GM23338 (cell line): ENCODE results near the gene WIPI1. TPM values are rescaled to one million over a fixed set of nuclear protein-coding genes. Genes with fewer than 3 reads are reported as not detected.
A peak's percentile ranks its signal among the peaks of the same experiment; 100 is the strongest.

Experiments used
- ATAC-seq: fragments of 200-7000 bp; cut with Tn5 transposase; 3 replicates; pipeline ENCODE4 v1.9.1; 2020
- DNase-seq: peaks from one replicate; pipeline ENCODE4 v3.0.0-alpha.2; 2015; ENCODE audit warnings: low spot score
- H2AFZ ChIP-seq: fragments of 200-600 bp; sonication (generic); 2 replicates; pipeline ENCODE4 v1.8.0; 2016; ENCODE audit warnings: antibody characterized with exemption, mild to moderate bottlenecking, moderate library complexity
- H3F3A ChIP-seq: fragments of 200-600 bp; sonication (generic); replicated peaks from 2 replicates; pipeline ENCODE4 v1.8.0; 2017; ENCODE audit warnings: antibody characterized with exemption, mixed run types, low read depth
- H3K27ac ChIP-seq: fragments of 200-600 bp; sonication (generic); 2 replicates; pipeline ENCODE4 v1.6.1; 2016; ENCODE audit warnings: low read depth
- H3K27me3 ChIP-seq: fragments of 200-600 bp; sonication (generic); 2 replicates; pipeline ENCODE4 v1.8.0; 2016; ENCODE audit warnings: mild to moderate bottlenecking, mixed run types, moderate library complexity; ENCODE audit not compliant: insufficient read depth
- H3K36me3 ChIP-seq: fragments of 200-600 bp; sonication (generic); 2 replicates; pipeline ENCODE4 v1.8.0; 2016; ENCODE audit warnings: mild to moderate bottlenecking; ENCODE audit not compliant: insufficient read depth
- H3K4me1 ChIP-seq: fragments of 200-600 bp; sonication (generic); 2 replicates; pipeline ENCODE4 v1.8.0; 2016; ENCODE audit warnings: mild to moderate bottlenecking, moderate library complexity; ENCODE audit not compliant: insufficient read depth
- H3K4me2 ChIP-seq: fragments of 200-600 bp; sonication (generic); 2 replicates; pipeline ENCODE4 v1.7.1; 2017; ENCODE audit warnings: mixed run types
- H3K4me3 ChIP-seq: fragments of 200-600 bp; sonication (generic); 2 replicates; pipeline ENCODE4 v1.6.1; 2016; ENCODE audit warnings: mixed run types
- H3K79me2 ChIP-seq: fragments of 200-600 bp; sonication (generic); replicated peaks from 2 replicates; pipeline ENCODE4 v1.8.0; 2017; ENCODE audit warnings: mild to moderate bottlenecking; ENCODE audit not compliant: insufficient read depth
- H3K9me2 ChIP-seq: fragments of 200-600 bp; sonication (generic); 2 replicates; pipeline ENCODE4 v1.8.0; 2017; ENCODE audit not compliant: insufficient read depth
- H4K20me1 ChIP-seq: fragments of 200-600 bp; sonication (generic); replicated peaks from 2 replicates; pipeline ENCODE4 v1.8.0; 2017; ENCODE audit warnings: mild to moderate bottlenecking; ENCODE audit not compliant: insufficient read depth
- H3K27ac Mint-ChIP-seq: 2 replicates; pipeline ENCODE4 v1.8.0; 2020; ENCODE audit warnings: inconsistent platforms, mild to moderate bottlenecking, moderate library complexity, mixed read lengths
- H3K27me3 Mint-ChIP-seq: 3 replicates; pipeline ENCODE4 v1.8.0; 2022; ENCODE audit warnings: low read depth, mild to moderate bottlenecking, moderate library complexity, mixed read lengths, inconsistent platforms; ENCODE audit not compliant: insufficient read depth, poor library complexity
- H3K36me3 Mint-ChIP-seq: 3 replicates; pipeline ENCODE4 v1.8.0; 2021; ENCODE audit warnings: low read depth, mild to moderate bottlenecking, inconsistent platforms, moderate library complexity, mixed read lengths
- H3K4me1 Mint-ChIP-seq: 3 replicates; pipeline ENCODE4 v1.8.0; 2020; ENCODE audit warnings: mild to moderate bottlenecking, inconsistent platforms, mixed read lengths
- H3K4me3 Mint-ChIP-seq: 3 replicates; pipeline ENCODE4 v1.8.0; 2021; ENCODE audit warnings: moderate library complexity, mild to moderate bottlenecking, inconsistent platforms, mixed read lengths
- H3K9me3 Mint-ChIP-seq: 3 replicates; pipeline ENCODE4 v1.8.0; 2020; ENCODE audit warnings: moderate library complexity, mild to moderate bottlenecking, inconsistent platforms, mixed read lengths
- CREB1 ChIP-seq: fragments of 250-450 bp; sonication (Bioruptor Pico); IDR thresholded peaks from 2 replicates; pipeline ENCODE4 v1.5.0; 2020; ENCODE audit warnings: low read depth, mild to moderate bottlenecking, moderate library complexity
- EZH2 ChIP-seq: fragments of 200-600 bp; sonication (generic); IDR thresholded peaks from one replicate; pipeline ENCODE4 v1.8.0; 2017; ENCODE audit warnings: antibody characterized with exemption, mild to moderate bottlenecking, low read depth; ENCODE audit not compliant: unreplicated experiment
- EZH2phosphoT487 ChIP-seq: fragments of 200-600 bp; sonication (generic); IDR thresholded peaks from one replicate; pipeline ENCODE4 v1.8.1; 2018; ENCODE audit warnings: antibody characterized with exemption; ENCODE audit not compliant: unreplicated experiment
- JUNB ChIP-seq: IDR thresholded peaks from one replicate; pipeline ENCODE4 v1.6.1; 2016; ENCODE audit warnings: antibody characterized with exemption; ENCODE audit not compliant: unreplicated experiment
- NANOG ChIP-seq: IDR thresholded peaks from 2 replicates; pipeline ENCODE4 v1.6.1; 2016; ENCODE audit warnings: antibody characterized with exemption, borderline replicate concordance
- POLR2AphosphoS5 ChIP-seq: IDR thresholded peaks from 2 replicates; pipeline ENCODE4 v1.6.1; 2016; ENCODE audit warnings: antibody characterized with exemption, low read depth
- STAT1 ChIP-seq: IDR thresholded peaks from one replicate; pipeline ENCODE4 v1.6.1; 2016; ENCODE audit warnings: antibody characterized with exemption; ENCODE audit not compliant: unreplicated experiment
- ZNF331 ChIP-seq: fragments of 250-450 bp; sonication (Bioruptor Pico); IDR thresholded peaks from 2 replicates; pipeline ENCODE4 v1.5.0; 2020; ENCODE audit warnings: low read depth, mild to moderate bottlenecking, moderate library complexity
- polyA plus RNA-seq: library from polyadenylated mRNA; unstranded; fragments of >200 nt; fragmentation: Nextera tagmentation; extraction: Ambion mirVana; gene quantifications from 2 replicates; pipeline ENCODE4 v1.2.1, GENCODE V29; 2016
- total RNA-seq: library from RNA; depleted of rRNA; stranded (reverse); fragments of >200 nt; shearing (Covaris generic); gene quantifications from 2 replicates; pipeline ENCODE4 v1.2.3, GENCODE V29; 2014
- TF ChIP-seq, protein P1 (sequence below), 2 experiments: fragments of 200-600 bp in 1 of 2; sonication (generic) in 1 of 2; conservative IDR thresholded peaks; 2 replicates each; pipeline versions ENCODE4 v1.5.1 to v1.6.1; 2016 to 2017; ENCODE audit warnings: antibody characterized with exemption in 2 of 2, low read depth in 2 of 2, mild to moderate bottlenecking in 2 of 2, moderate library complexity in 1 of 2
- TF ChIP-seq, protein P2 (sequence below): IDR thresholded peaks from one replicate; pipeline ENCODE4 v1.6.1; 2018; ENCODE audit warnings: antibody characterized with exemption; ENCODE audit not compliant: unreplicated experiment
- TF ChIP-seq, protein P3 (sequence below): IDR thresholded peaks from 2 replicates; pipeline ENCODE4 v1.6.1; 2016; ENCODE audit warnings: antibody characterized with exemption
- TF ChIP-seq, protein P4 (sequence below): fragments of 250-450 bp; sonication (Bioruptor Pico); IDR thresholded peaks from 2 replicates; pipeline ENCODE4 v1.5.0; 2020; ENCODE audit warnings: mild to moderate bottlenecking, moderate library complexity

Gene WIPI1
- total and polyA plus RNA-seq, 2 experiments from 2014 or later, result 24.1 to 29.3 TPM

DNA sequence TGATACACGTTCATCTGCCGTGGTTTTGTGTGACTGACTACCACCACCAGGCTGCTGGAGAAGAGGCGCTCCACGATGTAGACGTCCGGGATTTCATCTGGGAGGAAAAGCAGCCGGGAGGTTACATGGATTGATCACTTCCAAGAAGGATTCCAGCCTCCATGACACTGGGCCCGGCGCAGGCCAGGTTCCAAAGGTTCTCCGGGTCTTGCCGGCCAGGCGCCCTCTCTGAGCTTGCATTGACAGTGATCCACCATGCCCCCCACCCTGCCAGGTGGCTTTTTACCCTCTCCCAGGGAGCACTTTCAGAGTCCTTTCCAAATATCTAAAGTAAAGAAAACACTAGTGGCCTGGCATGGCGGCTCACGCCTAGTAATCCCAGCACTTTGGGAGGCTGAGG lies 6.5 kb downstream of the WIPI1 start (continued):
- TF ChIP-seq JUNB, result no peak
- TF ChIP-seq, protein P1, sequence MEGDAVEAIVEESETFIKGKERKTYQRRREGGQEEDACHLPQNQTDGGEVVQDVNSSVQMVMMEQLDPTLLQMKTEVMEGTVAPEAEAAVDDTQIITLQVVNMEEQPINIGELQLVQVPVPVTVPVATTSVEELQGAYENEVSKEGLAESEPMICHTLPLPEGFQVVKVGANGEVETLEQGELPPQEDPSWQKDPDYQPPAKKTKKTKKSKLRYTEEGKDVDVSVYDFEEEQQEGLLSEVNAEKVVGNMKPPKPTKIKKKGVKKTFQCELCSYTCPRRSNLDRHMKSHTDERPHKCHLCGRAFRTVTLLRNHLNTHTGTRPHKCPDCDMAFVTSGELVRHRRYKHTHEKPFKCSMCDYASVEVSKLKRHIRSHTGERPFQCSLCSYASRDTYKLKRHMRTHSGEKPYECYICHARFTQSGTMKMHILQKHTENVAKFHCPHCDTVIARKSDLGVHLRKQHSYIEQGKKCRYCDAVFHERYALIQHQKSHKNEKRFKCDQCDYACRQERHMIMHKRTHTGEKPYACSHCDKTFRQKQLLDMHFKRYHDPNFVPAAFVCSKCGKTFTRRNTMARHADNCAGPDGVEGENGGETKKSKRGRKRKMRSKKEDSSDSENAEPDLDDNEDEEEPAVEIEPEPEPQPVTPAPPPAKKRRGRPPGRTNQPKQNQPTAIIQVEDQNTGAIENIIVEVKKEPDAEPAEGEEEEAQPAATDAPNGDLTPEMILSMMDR (conservative IDR thresholded peaks at IDR 0.05; ENCODE audit: low read depth in 2 of 2), result no peak
- TF ChIP-seq EZH2phosphoT487, result no peak
- TF ChIP-seq POLR2AphosphoS5, result no peak
- no peak for TF ChIP-seq EZH2
- no peak for TF ChIP-seq ZNF331 (CRISPR knock-in tag)
- TF ChIP-seq, protein P2, sequence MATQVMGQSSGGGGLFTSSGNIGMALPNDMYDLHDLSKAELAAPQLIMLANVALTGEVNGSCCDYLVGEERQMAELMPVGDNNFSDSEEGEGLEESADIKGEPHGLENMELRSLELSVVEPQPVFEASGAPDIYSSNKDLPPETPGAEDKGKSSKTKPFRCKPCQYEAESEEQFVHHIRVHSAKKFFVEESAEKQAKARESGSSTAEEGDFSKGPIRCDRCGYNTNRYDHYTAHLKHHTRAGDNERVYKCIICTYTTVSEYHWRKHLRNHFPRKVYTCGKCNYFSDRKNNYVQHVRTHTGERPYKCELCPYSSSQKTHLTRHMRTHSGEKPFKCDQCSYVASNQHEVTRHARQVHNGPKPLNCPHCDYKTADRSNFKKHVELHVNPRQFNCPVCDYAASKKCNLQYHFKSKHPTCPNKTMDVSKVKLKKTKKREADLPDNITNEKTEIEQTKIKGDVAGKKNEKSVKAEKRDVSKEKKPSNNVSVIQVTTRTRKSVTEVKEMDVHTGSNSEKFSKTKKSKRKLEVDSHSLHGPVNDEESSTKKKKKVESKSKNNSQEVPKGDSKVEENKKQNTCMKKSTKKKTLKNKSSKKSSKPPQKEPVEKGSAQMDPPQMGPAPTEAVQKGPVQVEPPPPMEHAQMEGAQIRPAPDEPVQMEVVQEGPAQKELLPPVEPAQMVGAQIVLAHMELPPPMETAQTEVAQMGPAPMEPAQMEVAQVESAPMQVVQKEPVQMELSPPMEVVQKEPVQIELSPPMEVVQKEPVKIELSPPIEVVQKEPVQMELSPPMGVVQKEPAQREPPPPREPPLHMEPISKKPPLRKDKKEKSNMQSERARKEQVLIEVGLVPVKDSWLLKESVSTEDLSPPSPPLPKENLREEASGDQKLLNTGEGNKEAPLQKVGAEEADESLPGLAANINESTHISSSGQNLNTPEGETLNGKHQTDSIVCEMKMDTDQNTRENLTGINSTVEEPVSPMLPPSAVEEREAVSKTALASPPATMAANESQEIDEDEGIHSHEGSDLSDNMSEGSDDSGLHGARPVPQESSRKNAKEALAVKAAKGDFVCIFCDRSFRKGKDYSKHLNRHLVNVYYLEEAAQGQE, result no peak
- TF ChIP-seq STAT1, result no peak
- TF ChIP-seq CREB1 (CRISPR knock-in tag), result no peak
- TF ChIP-seq NANOG, result no peak

DNA sequence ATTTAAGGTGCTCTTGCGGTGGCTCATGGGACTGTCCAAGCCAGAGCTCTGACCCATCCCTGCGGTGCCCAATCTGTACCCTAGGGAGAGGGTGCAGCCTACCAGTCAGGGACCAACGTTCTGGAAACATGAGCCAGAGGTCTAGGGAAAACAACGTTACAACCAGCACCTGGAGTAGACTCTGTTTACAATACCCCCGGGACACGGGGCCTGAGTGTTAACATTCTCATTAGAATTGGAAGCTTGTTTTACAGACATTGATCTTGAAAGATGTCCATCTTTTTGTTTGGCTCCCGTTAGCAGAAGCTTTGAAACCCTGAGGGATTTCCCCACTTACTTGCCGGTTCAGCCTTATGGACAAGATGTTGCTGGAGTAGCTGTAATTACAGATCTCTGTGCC lies 6.9 kb downstream of the WIPI1 start:
- H3K79me2 ChIP-seq, result no peaks in the 10 kb centered on the region
- H3F3A ChIP-seq, result no peaks in the 10 kb centered on the region
- H3K27me3 ChIP-seq, result no peaks in the 10 kb centered on the region
- DNase-seq, result no peak
- H3K4me2 ChIP-seq, result no peak overlapping the region
- peaks cover 15% of the 10 kb centered on the region for H3K36me3 Mint-ChIP-seq
- H3K4me1 ChIP-seq, result peaks cover 3% of the 10 kb centered on the region; the same call in 1 of the 2 replicates
- no peaks in the 10 kb centered on the region for H4K20me1 ChIP-seq
- ATAC-seq, result no peak
- H3K4me3 Mint-ChIP-seq, result no peak overlapping the region
- peaks cover 2% of the 10 kb centered on the region for H3K27me3 Mint-ChIP-seq
- no peak overlapping the region for H3K4me3 ChIP-seq
- no peaks in the 10 kb centered on the region for H3K9me2 ChIP-seq
- peaks cover 5% of the 10 kb centered on the region; the same call in 1 of the 2 replicates for H3K36me3 ChIP-seq
- no peak overlapping the region for H2AFZ ChIP-seq
- H3K27ac Mint-ChIP-seq, result peak overlapping the region; percentile 56; the same call in 1 of the 2 replicates
- no peaks in the 10 kb centered on the region for H3K9me3 Mint-ChIP-seq
- H3K4me1 Mint-ChIP-seq, result peaks cover 14% of the 10 kb centered on the region
- H3K27ac ChIP-seq, result no peak overlapping the region
- TF ChIP-seq ZNF331 (CRISPR knock-in tag), result no peak
- TF ChIP-seq, protein P3, sequence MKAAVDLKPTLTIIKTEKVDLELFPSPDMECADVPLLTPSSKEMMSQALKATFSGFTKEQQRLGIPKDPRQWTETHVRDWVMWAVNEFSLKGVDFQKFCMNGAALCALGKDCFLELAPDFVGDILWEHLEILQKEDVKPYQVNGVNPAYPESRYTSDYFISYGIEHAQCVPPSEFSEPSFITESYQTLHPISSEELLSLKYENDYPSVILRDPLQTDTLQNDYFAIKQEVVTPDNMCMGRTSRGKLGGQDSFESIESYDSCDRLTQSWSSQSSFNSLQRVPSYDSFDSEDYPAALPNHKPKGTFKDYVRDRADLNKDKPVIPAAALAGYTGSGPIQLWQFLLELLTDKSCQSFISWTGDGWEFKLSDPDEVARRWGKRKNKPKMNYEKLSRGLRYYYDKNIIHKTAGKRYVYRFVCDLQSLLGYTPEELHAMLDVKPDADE, result no peak
- TF ChIP-seq STAT1, result no peak
- no peak for TF ChIP-seq EZH2phosphoT487
- TF ChIP-seq, protein P4, sequence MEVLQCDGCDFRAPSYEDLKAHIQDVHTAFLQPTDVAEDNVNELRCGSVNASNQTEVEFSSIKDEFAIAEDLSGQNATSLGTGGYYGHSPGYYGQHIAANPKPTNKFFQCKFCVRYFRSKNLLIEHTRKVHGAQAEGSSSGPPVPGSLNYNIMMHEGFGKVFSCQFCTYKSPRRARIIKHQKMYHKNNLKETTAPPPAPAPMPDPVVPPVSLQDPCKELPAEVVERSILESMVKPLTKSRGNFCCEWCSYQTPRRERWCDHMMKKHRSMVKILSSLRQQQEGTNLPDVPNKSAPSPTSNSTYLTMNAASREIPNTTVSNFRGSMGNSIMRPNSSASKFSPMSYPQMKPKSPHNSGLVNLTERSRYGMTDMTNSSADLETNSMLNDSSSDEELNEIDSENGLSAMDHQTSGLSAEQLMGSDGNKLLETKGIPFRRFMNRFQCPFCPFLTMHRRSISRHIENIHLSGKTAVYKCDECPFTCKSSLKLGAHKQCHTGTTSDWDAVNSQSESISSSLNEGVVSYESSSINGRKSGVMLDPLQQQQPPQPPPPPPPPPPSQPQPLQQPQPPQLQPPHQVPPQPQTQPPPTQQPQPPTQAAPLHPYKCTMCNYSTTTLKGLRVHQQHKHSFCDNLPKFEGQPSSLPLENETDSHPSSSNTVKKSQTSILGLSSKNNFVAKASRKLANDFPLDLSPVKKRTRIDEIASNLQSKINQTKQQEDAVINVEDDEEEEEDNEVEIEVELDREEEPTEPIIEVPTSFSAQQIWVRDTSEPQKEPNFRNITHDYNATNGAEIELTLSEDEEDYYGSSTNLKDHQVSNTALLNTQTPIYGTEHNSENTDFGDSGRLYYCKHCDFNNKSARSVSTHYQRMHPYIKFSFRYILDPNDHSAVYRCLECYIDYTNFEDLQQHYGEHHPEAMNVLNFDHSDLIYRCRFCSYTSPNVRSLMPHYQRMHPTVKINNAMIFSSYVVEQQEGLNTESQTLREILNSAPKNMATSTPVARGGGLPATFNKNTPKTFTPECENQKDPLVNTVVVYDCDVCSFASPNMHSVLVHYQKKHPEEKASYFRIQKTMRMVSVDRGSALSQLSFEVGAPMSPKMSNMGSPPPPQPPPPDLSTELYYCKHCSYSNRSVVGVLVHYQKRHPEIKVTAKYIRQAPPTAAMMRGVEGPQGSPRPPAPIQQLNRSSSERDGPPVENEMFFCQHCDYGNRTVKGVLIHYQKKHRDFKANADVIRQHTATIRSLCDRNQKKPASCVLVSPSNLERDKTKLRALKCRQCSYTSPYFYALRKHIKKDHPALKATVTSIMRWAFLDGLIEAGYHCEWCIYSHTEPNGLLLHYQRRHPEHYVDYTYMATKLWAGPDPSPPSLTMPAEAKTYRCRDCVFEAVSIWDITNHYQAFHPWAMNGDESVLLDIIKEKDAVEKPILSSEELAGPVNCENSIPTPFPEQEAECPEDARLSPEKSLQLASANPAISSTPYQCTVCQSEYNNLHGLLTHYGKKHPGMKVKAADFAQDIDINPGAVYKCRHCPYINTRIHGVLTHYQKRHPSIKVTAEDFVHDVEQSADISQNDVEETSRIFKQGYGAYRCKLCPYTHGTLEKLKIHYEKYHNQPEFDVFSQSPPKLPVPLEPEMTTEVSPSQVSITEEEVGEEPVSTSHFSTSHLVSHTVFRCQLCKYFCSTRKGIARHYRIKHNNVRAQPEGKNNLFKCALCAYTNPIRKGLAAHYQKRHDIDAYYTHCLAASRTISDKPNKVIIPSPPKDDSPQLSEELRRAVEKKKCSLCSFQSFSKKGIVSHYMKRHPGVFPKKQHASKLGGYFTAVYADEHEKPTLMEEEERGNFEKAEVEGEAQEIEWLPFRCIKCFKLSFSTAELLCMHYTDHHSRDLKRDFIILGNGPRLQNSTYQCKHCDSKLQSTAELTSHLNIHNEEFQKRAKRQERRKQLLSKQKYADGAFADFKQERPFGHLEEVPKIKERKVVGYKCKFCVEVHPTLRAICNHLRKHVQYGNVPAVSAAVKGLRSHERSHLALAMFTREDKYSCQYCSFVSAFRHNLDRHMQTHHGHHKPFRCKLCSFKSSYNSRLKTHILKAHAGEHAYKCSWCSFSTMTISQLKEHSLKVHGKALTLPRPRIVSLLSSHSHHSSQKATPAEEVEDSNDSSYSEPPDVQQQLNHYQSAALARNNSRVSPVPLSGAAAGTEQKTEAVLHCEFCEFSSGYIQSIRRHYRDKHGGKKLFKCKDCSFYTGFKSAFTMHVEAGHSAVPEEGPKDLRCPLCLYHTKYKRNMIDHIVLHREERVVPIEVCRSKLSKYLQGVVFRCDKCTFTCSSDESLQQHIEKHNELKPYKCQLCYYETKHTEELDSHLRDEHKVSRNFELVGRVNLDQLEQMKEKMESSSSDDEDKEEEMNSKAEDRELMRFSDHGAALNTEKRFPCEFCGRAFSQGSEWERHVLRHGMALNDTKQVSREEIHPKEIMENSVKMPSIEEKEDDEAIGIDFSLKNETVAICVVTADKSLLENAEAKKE (CRISPR knock-in tag), result no peak
- no peak for TF ChIP-seq EZH2
- TF ChIP-seq JUNB, result no peak
- TF ChIP-seq POLR2AphosphoS5, result no peak
- no peak for TF ChIP-seq CREB1 (CRISPR knock-in tag)
- no peak for TF ChIP-seq NANOG
